HCT116 (cell line): ENCODE measurements around the gene CPED1. TPM values are rescaled to one million over a fixed set of nuclear protein-coding genes. Genes with fewer than 3 reads are reported as not detected.

ENCODE experiments used
- ATAC-seq: fragments of 200-7000 bp; cut with Tn5 transposase; 2 replicates; pipeline ENCODE4 v1.9.1; 2020; ENCODE audit warnings: mild to moderate bottlenecking, moderate library complexity
- BruUV-seq: library from RNA; stranded (reverse); fragments of 400-500 nt; replicated peaks from 2 replicates; lab custom pipeline; 2021; lab: Mats Ljungman, UMichigan
- CTCF ChIA-PET: fragments of 300-600 bp; sonication (Branson Sonifier 250); formaldehyde crosslinking; loops from one replicate; lab custom pipeline; 2021; ENCODE audit warnings: antibody characterized with exemption; lab: Charles Lee
- POLR2A ChIA-PET: fragments of 300-600, 350-600 bp; sonication (Branson Sonifier 250); formaldehyde crosslinking; loops from one replicate; lab custom pipeline; 2021; ENCODE audit warnings: antibody characterized with exemption; lab: Charles Lee
- RAD21 ChIA-PET, 2 experiments: fragments of 300-600 bp; sonication (Branson Sonifier 250); formaldehyde crosslinking; loops; one replicate each; lab custom pipeline; 2023; ENCODE audit warnings: low total read pairs in 2 of 2; ENCODE audit not compliant: uncharacterized antibody in 2 of 2, unreplicated experiment in 2 of 2, low non-redundant PET in 1 of 2; lab: Charles Lee
- DNase-seq: peaks from one replicate; pipeline ENCODE4 v3.0.0-alpha.2; 2010; ENCODE audit warnings: low read depth, low spot score
- H2AFZ ChIP-seq: fragments of 200-600 bp; shearing (Covaris generic), sonication (generic); 2 replicates; pipeline ENCODE4 v1.6.1; 2017; ENCODE audit warnings: low read depth, mixed run types, mixed read lengths, antibody characterized with exemption, low read length; ENCODE audit not compliant: poor library complexity, severe bottlenecking
- H3K27ac ChIP-seq: 2 replicates; pipeline ENCODE4 v1.5.1; 2012; ENCODE audit warnings: low read depth, low read length
- H3K27me3 ChIP-seq: fragments of 200-600 bp; sonication (generic); 2 replicates; pipeline ENCODE4 v1.6.1; 2016; ENCODE audit warnings: mixed run types, low read length, mixed read lengths; ENCODE audit not compliant: insufficient read depth
- H3K36me3 ChIP-seq, 2 experiments: fragments of 200-500 bp in 1 of 2; fragments of 200-600 bp in 1 of 2; sonication (Bioruptor generic) in 1 of 2; sonication (generic) in 1 of 2; 2 replicates each; pipeline versions ENCODE4 v1.5.1 to v1.6.1; 2014 to 2016; ENCODE audit warnings: low read length in 2 of 2, inconsistent platforms in 1 of 2, mixed read lengths in 1 of 2, mixed run types in 1 of 2; ENCODE audit not compliant: insufficient read depth in 2 of 2, control insufficient read depth in 1 of 2
- H3K4me1 ChIP-seq, 2 experiments: fragments of 200-600 bp in 1 of 2; sonication (generic) in 1 of 2; 2 replicates each; pipeline versions ENCODE4 v1.5.1 to v1.6.1; 2012 to 2017; ENCODE audit warnings: low read length in 2 of 2, inconsistent platforms in 1 of 2, mild to moderate bottlenecking in 1 of 2, mixed read lengths in 1 of 2, mixed run types in 1 of 2, moderate library complexity in 1 of 2; ENCODE audit not compliant: insufficient read depth in 2 of 2, control insufficient read depth in 1 of 2
- H3K4me2 ChIP-seq: fragments of 200-600 bp; sonication (generic); 2 replicates; pipeline ENCODE4 v1.6.1; 2017; ENCODE audit warnings: mixed run types, low read length, mixed read lengths
- H3K4me3 ChIP-seq, 2 experiments: fragments of 200-600 bp in 1 of 2; sonication (generic) in 1 of 2; replicated peaks in 1 of 2; 2 replicates each; pipeline ENCODE4 v1.5.1; 2011 to 2016; ENCODE audit warnings: low read length in 2 of 2, control low read depth in 1 of 2, low read depth in 1 of 2, mild to moderate bottlenecking in 1 of 2, mixed read lengths in 1 of 2, mixed run types in 1 of 2
- H3K79me2 ChIP-seq: fragments of 200-600 bp; sonication (generic); 2 replicates; pipeline ENCODE4 v1.6.1; 2017; ENCODE audit warnings: mild to moderate bottlenecking, mixed run types, low read length, moderate library complexity, mixed read lengths; ENCODE audit not compliant: insufficient read depth
- H3K9ac ChIP-seq: fragments of 200-600 bp; sonication (generic); 2 replicates; pipeline ENCODE4 v1.6.1; 2016; ENCODE audit warnings: low read length, mixed read lengths
- H3K9me2 ChIP-seq: fragments of 200-600 bp; sonication (generic), shearing (Covaris generic); 2 replicates; pipeline ENCODE4 v1.6.1; 2017; ENCODE audit warnings: mixed run types, mild to moderate bottlenecking, moderate library complexity; ENCODE audit not compliant: insufficient read depth
- H3K9me3 ChIP-seq, 2 experiments: fragments of 200-500 bp in 1 of 2; fragments of 200-600 bp in 1 of 2; sonication (Bioruptor generic) in 1 of 2; sonication (generic) in 1 of 2; 2 replicates each; pipeline ENCODE4 v1.6.1; 2014 to 2017; ENCODE audit warnings: low read length in 2 of 2, mixed read lengths in 2 of 2, inconsistent platforms in 1 of 2, low read depth in 1 of 2, mild to moderate bottlenecking in 1 of 2, mixed run types in 1 of 2, moderate library complexity in 1 of 2; ENCODE audit not compliant: control insufficient read depth in 1 of 2, insufficient read depth in 1 of 2
- H4K20me1 ChIP-seq: fragments of 200-600 bp; sonication (generic), shearing (Covaris generic); 2 replicates; pipeline ENCODE4 v1.6.1; 2017; ENCODE audit warnings: mixed run types, mild to moderate bottlenecking, moderate library complexity; ENCODE audit not compliant: insufficient read depth
- CBX3 ChIP-seq: IDR thresholded peaks from 2 replicates; pipeline ENCODE4 v1.6.1; 2012; ENCODE audit warnings: low read depth
- CEBPB ChIP-seq: IDR thresholded peaks from 2 replicates; pipeline ENCODE4 v1.6.1; 2012; ENCODE audit warnings: low read depth
- EZH2 ChIP-seq: fragments of 200-600 bp; sonication (generic); IDR thresholded peaks from 2 replicates; pipeline ENCODE4 v1.6.1; 2017; ENCODE audit warnings: antibody characterized with exemption, mixed run types
- FOSL1 ChIP-seq: IDR thresholded peaks from 2 replicates; pipeline ENCODE4 v1.6.1; 2012; ENCODE audit warnings: low read depth
- POLR2AphosphoS5 ChIP-seq: IDR thresholded peaks from 2 replicates; pipeline ENCODE4 v1.6.1; 2011; ENCODE audit warnings: mild to moderate bottlenecking, low read depth, low read length, moderate library complexity
- SP1 ChIP-seq: IDR thresholded peaks from 2 replicates; pipeline ENCODE4 v1.6.1; 2012; ENCODE audit warnings: low read depth
- SRF ChIP-seq: IDR thresholded peaks from 2 replicates; pipeline ENCODE4 v1.6.1; 2012; ENCODE audit warnings: low read depth
- TCF7L2 ChIP-seq: IDR thresholded peaks from 2 replicates; pipeline ENCODE4 v1.7.0; 2011; ENCODE audit warnings: borderline replicate concordance, inconsistent platforms; ENCODE audit not compliant: insufficient read depth, insufficient read length; ENCODE audit errors: extremely low read depth
- ZFX ChIP-seq: fragments of 450-650 bp; IDR thresholded peaks from 2 replicates; pipeline ENCODE4 v1.6.1; 2017
- ZNF274 ChIP-seq: fragments of 200-500 bp; sonication (Bioruptor generic); IDR thresholded peaks from 2 replicates; pipeline ENCODE4 v1.6.1; 2014; ENCODE audit warnings: mild to moderate bottlenecking, low read depth, low read length, inconsistent platforms
- intact Hi-C: fragments of 100-400 bp; cut with micrococcal nuclease; formaldehyde crosslinking; loops from 2 replicates; pipeline ENCODE4 v1.10.0; 2022
- total RNA-seq: library from RNA; stranded (reverse); gene quantifications from one replicate; pipeline ENCODE4 v1.2.1, GENCODE V29; 2021; ENCODE audit not compliant: unreplicated experiment
- TF ChIP-seq, protein P1 (sequence below): IDR thresholded peaks from 2 replicates; pipeline ENCODE4 v1.6.1; 2011; ENCODE audit warnings: mild to moderate bottlenecking, low read length, moderate library complexity; ENCODE audit not compliant: insufficient replicate concordance; ENCODE audit errors: extremely low read depth
- TF ChIP-seq, protein P2 (sequence below), 3 experiments: fragments of 200-600 bp in 1 of 3; sonication (generic) in 1 of 3; IDR thresholded peaks in 2 of 3; conservative IDR thresholded peaks in 1 of 3; 2 replicates each; pipeline ENCODE4 v1.5.1; 2012 to 2017; ENCODE audit warnings: low read depth in 2 of 3, low read length in 2 of 3, antibody characterized with exemption in 1 of 3, borderline replicate concordance in 1 of 3, control low read depth in 1 of 3, mild to moderate bottlenecking in 1 of 3, mixed read lengths in 1 of 3, mixed run types in 1 of 3, moderate library complexity in 1 of 3; ENCODE audit not compliant: insufficient read depth in 1 of 3

CPED1 gene
- total RNA-seq, 1 experiment from 2014 or later: 1.2 TPM

DNA sequence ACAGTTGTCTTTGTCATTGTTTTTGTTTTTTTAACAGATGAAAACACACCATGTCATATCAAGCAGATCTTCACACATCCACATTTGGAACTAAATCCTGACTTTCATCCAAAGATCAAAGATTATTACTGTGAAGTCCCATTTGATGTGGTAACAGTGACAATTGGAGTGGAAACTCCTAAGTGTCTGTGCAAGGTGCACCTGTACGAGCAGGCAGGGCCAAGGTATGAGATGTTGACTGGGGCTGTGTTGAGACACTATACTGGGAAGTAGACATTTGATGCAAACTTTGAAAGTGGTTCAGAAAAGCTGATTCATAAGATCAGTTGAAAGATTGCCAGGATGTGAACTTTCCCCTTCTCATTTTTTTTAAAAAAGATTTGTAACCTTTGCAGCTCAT lies 152.3 kb downstream of the CPED1 start:
- ATAC-seq: no peak
- intact Hi-C loops: no loop called here
- ChIA-PET POLR2A (no interaction called here), CTCF (no interaction called here), RAD21 (no interaction called here)
- Histone ChIP-seq H3K9me2 (no peaks in the 10 kb centered on the region), H3K79me2 (no peaks in the 10 kb centered on the region), H3K4me1 (no peaks in the 10 kb centered on the region), H2AFZ (no peak overlapping the region), H3K4me3 (no peak overlapping the region), H3K36me3 (no peaks in the 10 kb centered on the region), H3K9ac (no peak overlapping the region), H3K4me2 (no peak overlapping the region), H3K27me3 (no peaks in the 10 kb centered on the region), H4K20me1 (no peaks in the 10 kb centered on the region), H3K9me3 (no peaks in the 10 kb centered on the region), H3K27ac (no peak overlapping the region)
- TF ChIP-seq FOSL1 (no peak), TCF7L2 (peak; percentile 84), SRF (0 out of 2 replicates have a peak, but pooled peaks have one; percentile 23), ZNF274 (no peak), SP1 (0 out of 2 replicates have a peak, but pooled peaks have one; percentile 22)
- TF ChIP-seq, protein P1, sequence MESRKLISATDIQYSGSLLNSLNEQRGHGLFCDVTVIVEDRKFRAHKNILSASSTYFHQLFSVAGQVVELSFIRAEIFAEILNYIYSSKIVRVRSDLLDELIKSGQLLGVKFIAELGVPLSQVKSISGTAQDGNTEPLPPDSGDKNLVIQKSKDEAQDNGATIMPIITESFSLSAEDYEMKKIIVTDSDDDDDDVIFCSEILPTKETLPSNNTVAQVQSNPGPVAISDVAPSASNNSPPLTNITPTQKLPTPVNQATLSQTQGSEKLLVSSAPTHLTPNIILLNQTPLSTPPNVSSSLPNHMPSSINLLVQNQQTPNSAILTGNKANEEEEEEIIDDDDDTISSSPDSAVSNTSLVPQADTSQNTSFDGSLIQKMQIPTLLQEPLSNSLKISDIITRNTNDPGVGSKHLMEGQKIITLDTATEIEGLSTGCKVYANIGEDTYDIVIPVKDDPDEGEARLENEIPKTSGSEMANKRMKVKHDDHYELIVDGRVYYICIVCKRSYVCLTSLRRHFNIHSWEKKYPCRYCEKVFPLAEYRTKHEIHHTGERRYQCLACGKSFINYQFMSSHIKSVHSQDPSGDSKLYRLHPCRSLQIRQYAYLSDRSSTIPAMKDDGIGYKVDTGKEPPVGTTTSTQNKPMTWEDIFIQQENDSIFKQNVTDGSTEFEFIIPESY: no peak
- no TSS peak for BruUV-seq
- no peak for DNase-seq

DNA sequence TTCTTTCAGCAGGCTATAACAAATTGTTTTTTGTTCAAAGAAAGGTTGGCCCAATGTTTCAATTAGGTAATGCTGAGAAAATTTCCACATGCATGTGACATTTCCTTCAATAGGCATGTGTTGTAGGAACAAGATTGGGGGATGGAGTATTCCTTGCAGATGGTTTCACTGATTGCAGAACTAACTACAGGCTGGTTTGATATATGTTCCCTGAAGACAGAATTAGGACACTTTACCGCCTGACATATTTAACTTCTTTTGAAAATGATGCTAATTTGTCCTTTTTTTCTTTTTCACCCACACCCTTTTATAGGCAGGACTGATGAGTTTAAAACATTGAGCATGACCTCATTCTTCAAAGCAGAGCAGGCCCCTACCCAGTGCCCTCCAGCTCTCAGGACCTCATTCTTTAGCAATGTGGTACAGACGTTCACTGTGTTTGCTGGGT lies 163.3 kb downstream of the CPED1 start:
- TF ChIP-seq, protein P2, sequence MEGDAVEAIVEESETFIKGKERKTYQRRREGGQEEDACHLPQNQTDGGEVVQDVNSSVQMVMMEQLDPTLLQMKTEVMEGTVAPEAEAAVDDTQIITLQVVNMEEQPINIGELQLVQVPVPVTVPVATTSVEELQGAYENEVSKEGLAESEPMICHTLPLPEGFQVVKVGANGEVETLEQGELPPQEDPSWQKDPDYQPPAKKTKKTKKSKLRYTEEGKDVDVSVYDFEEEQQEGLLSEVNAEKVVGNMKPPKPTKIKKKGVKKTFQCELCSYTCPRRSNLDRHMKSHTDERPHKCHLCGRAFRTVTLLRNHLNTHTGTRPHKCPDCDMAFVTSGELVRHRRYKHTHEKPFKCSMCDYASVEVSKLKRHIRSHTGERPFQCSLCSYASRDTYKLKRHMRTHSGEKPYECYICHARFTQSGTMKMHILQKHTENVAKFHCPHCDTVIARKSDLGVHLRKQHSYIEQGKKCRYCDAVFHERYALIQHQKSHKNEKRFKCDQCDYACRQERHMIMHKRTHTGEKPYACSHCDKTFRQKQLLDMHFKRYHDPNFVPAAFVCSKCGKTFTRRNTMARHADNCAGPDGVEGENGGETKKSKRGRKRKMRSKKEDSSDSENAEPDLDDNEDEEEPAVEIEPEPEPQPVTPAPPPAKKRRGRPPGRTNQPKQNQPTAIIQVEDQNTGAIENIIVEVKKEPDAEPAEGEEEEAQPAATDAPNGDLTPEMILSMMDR (IDR thresholded peaks at IDR 0.05 in 2 of 3, conservative IDR thresholded peaks at IDR 0.05 in 1 of 3; ENCODE audit: borderline replicate concordance in 1 of 3, insufficient read depth in 1 of 3, low read depth in 2 of 3, low read length in 2 of 3): no peak
- TF ChIP-seq EZH2 (no peak), POLR2AphosphoS5 (no peak), ZFX (no peak), ZNF274 (no peak), CBX3 (no peak), CEBPB (no peak)
- intact Hi-C loops: no loop called here
- no peaks in the 10 kb centered on the region for H3K79me2 ChIP-seq
- H3K4me1 ChIP-seq: no peaks in the 10 kb centered on the region
- no peaks in the 10 kb centered on the region for H3K27me3 ChIP-seq
- H3K9ac ChIP-seq: no peak overlapping the region
- ChIA-PET RAD21 (no interaction called here), POLR2A (no interaction called here), CTCF (no interaction called here)
- no peaks in the 10 kb centered on the region for H4K20me1 ChIP-seq
- DNase-seq (no peak), ATAC-seq (no peak)
- no peak overlapping the region for H2AFZ ChIP-seq
- H3K36me3 ChIP-seq: no peaks in the 10 kb centered on the region
- H3K9me2 ChIP-seq: no peaks in the 10 kb centered on the region
- no peak overlapping the region for H3K4me3 ChIP-seq
- no peak overlapping the region for H3K4me2 ChIP-seq
- H3K27ac ChIP-seq: no peak overlapping the region
- H3K9me3 ChIP-seq: no peaks in the 10 kb centered on the region
- no TSS peak for BruUV-seq
